ENCODE results near the gene ST3GAL5.
A peak's percentile ranks its signal among the peaks of the same experiment; 100 is the strongest.
"Not testable (repeated sequence)": the region's sequence is repeated elsewhere in the genome, so short reads cannot be mapped to it uniquely, and the experiment has no call there.

The ST3GAL5 gene

GRCh38 chr2:85892216-85892944, 3.6 kb upstream of the ST3GAL5 start:
- DNase-seq: no peak

GRCh38 chr2:85890522-85891176, 1.9 kb upstream of the ST3GAL5 start:
- no peak for DNase-seq

DNA sequence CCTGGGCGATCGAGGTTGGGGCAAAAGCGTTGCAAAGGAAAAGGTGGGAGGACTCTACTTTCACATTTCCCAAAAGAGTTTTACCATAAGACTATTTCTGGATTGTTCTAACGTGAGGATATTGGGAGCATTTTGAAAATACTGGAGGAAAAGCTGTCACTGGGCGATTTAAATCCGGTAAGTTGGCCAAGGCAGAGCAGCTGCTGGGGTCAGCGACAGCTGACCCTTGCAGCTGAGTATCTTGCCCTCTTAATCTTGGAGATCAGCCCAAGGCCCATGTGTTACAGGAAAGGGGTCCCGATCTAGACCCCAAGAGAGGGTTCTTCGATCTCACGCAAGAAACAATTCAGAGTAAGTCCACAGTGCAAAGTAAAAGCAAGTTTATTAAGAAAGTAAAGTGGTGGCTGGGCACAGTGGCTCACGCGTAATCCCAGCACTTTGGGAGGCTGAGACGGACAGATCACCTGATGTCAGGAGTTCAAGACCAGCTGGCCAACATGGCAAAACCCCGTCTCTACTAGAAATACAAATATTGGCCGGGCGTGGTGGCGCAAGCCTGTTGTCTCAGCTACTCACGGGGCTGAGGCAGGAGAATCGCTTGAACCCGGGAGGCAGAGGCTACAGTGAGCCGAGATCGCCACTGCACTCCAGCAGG, 964 bp upstream of the ST3GAL5 start:
- DNase-seq: no peak

DNA sequence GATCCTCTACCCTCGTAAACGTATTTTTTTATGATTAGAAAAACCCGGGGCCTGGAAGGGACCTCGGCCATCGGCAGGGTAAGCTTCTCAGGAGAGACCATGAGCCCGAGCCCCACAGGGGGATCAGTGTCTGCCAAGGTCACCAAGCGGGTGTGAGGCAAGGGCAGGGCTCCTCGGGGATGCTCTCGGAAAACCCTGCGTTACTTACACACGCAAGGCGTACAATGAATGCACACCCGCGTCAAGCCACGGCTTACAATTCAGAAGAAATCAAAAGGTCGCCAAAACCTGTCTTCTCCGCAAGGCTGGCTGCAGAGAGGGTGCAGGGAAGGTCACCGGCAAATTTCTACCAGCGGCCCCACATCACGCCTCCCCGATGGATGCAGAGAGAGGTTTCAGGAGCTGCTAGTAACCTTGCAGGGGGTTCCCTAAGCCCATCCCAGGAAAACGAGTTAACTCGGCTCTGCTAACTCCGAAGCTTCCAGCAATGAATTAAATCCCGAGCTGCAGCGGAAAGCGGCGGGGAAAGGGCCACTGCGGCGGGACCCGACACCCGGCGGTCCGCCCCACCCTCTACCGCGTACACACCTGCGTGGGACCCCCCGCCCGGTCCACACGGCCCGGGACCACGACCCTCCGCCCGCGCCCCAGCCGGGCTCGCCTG, 638 bp downstream of the ST3GAL5 start:
- DNase-seq: peak; percentile 45

GRCh38 chr2:85887566-85888019, 1.2 kb downstream of the ST3GAL5 start:
- DNase-seq: peak; percentile 54

DNA sequence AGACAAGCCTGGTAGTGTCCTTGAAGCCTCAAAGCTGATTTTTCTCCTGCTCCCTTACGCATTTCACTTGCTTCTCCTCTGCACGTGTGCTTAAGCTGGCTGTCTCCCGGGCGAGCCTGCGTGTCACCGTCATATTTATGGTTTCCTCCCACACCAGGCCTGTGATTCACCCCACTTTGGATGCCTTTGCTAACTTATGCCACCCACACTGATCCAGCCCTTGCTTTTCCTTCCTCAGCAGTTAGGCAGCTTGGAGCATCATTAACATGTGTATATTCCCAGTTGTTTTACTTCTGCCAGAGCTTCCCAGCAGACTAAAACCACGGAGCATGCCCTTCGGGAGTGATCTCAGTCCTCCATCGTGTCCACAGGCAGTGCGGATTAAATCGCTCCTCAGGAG, 2.2 kb downstream of the ST3GAL5 start:
- peak; percentile 69 for DNase-seq

- DNase-seq: no peak
Observed at GRCh38 chr2:85886141-85886540, 2.6 kb downstream of the ST3GAL5 start.

DNA sequence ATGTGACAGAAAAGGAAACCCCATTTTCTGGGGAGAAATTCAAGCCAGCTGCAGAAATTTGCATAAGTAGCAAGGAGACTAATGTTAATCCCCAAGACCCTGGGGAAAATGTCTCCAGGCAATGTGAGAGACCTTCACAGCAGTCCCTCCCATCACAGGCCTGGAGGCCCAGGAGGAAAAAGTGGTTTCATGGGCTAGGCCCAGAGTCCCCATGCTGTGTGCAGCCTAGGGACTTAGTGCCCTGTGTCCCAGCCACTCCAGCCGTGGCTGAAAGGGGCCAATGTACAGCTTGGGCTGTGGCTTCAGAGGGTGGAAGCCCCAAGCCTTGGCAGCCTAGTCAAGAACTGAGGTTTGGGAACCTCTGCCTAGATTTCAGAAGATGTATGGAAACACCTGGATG, 7.0 kb downstream of the ST3GAL5 start:
- DNase-seq: not testable (repeated sequence)

DNA sequence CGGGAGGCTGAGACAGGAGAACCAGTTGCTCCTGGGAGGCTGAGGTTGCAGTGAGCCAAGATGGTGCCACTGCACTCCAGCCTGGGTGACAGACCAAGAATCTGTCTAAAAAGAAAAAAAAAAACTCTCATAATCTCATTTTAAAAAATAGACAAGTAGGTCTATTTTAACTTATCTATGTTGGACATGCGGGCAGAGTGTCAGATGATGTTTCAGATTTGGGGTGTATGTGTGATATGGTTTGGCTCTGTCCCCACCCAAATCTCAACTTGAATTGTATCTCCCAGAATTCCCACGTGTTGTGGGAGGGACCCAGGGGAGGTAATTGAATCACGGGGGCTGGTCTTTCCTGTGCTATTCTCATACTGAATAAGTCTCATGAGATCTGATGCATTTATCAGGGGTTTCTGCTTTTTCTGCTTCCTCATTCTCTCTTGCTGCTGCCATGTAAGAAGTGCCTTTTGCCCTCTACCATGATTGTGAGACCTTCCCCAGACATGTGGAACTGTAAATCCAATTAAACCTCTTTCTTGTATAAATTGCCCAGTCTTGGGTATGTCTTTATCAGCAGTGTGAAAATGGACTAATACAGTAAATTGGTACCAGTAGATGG, 8.0 kb downstream of the ST3GAL5 start:
- not testable (repeated sequence) for DNase-seq

DNA sequence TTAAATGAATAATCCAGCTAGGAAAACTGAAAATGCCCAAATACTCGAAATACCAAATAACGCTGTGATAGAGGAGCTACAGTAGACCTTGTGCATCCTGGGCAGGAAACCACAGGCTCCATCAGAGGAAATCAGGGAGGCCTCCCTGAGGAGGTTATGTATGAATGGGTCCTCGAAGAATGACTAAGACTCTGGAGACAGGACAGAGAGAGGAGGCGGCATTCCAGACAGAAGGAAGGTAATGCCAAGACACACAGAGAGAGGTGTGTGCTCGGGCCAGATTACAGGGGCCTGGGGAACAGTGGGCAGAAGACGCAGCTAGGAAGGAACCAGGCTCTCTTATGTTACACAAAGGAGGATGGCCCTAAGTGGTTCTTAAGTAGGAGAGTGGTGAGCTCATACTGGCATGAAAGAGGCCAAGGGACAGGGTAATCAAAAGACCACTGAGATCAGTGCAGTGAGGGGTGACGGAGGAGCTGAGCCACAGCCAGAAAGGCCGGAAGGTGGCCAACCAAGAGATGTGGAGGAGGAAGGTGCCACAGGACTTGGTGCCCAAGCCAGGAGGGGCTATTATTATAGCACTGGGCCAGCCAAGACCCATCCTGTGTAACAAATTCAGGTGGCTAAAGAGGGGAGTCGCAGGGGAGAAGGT, 9.9 kb downstream of the ST3GAL5 start:
- no peak for DNase-seq

DNA sequence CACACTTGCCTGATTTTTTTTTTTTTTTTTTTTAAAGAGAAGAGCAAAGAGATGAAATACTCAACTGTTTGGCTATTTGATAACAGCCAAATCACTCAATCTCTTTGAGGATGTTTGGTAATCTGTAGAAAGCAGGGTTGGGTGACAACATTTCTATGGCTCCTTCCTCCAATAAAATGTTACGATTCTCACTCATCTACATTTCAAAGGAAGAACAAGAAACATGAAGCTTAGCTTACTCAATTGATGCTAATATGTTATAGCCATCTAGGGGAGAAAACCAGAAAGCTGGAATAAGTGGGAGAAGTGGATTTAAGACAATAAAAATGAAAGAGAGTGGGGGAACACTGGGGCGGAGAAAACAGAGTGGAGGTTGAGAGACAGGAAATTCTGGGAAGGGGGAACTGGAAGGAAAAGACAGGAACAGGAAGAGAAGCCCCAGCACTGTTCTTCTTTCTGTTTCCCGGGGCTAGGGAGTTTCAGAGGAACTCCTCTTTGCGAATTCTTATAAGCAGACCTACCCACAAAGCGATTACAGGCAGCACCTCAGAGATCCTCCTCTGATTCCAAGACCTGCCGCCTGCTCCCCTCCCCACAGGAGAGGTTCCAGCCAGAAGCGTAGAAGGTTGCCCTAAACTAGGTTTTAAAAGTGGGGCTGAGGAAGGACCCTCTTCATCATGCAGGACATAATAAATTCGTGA, 13.3 kb downstream of the ST3GAL5 start:
- no peak for DNase-seq

GRCh38 chr2:85873679-85874078, 15.1 kb downstream of the ST3GAL5 start:
- no peak for DNase-seq

GRCh38 chr2:85872536-85873161, 16.1 kb downstream of the ST3GAL5 start:
- DNase-seq: no peak

DNA sequence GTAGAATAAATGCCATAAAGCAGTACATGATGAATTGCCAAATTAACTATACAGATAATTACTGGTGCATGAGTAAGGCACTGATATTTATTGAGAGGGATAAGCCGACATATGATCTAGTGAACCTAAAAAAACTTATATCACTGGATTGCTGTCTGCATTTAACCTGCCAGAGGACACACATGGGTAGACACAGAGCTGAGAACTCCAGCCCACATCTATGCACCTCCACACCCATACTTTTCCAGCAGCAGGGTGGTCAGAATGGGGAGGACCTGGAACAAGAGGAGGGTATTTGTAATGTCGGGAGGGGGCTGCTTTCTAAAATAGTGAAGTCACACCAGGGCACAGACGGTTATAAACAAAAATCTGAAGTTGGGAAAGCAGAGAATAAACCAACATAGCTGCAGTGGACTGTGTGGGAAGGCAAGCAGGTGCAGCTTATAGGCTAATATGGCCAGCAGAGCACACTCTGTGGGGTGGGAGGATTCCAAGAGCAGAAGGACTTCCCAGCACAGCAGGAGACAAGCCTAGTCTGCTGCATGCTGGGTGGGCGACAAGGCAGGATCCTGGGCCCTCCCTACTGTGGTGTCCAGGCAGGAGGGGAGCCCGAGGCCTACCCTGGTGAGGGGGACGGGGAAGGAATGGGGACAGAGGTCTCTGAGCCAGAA, 17.2 kb downstream of the ST3GAL5 start:
- DNase-seq: no peak

DNA sequence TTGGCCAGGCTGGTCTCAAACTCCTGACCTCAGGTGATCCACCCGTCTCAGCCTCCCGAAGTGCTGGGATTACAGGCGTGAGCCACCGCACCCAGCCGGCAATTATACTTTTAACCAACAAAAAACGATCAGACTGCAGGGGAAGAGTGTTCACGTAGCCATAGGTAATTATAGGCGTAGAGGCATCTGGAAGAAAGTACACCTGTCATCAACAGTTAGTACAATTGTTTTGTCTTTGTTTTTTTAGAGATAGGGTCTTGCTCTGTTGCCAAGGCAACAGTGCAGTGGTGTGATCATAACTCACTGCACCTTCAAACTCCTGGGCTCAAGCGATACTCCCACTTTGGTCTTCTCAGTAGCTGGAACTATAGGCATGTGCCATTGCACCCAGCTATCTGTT, 20.0 kb downstream of the ST3GAL5 start:
- DNase-seq: no peak

DNA sequence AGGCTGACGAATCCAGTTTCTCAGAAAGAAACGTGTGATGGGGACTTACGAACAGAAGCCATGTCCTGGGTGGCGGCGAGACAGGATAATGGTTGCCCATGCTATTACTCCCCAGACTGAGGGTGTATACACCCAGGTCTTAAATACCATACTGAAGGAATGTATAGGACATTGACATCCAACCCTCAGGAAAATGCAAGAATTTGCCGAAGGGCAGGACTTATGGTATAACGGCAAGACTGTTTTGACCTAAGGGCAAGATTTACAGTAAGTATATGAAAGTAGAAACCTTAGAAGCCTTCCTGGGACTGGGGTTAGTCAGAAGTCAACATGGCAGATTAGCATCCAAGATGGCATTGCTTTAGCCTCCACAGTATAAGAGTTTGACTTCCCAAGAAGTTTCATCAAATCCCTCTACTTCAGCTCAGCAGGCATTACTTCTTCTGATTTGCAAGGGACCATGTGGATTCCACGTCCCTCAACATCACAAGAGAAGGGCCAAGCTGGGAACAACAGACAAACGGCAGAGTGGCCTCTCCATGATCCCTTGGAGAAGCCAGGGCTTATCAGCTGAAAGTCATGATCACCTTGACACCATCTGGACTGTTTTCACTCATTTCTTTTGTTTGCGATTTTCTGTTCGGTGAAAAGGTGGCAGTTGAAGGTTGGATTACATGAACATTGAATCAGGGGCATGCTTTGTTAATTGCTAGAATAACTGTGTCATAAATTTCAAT, 21.1 kb downstream of the ST3GAL5 start:
- no peak for DNase-seq

DNA sequence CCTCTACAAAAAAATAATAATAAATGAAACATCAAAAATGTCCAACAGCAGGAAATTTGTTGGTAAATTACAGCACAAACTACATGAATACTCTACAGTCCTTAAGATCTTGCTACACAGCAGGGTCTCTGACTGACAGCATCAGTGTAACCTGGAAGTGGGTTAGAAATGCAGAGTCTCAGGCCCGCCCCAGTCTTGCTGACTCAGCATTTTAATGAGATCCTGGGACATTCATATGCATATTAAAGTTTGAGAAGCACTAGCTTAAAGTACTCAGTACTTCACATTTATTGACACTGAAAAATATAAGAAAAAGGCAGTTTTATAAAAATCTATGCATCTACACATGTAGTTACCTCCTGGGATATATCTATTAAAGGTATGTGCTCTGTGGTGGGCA, 21.7 kb downstream of the ST3GAL5 start:
- DNase-seq: no peak

GRCh38 chr2:85866165-85866659, 22.6 kb downstream of the ST3GAL5 start:
- DNase-seq: no peak

DNA sequence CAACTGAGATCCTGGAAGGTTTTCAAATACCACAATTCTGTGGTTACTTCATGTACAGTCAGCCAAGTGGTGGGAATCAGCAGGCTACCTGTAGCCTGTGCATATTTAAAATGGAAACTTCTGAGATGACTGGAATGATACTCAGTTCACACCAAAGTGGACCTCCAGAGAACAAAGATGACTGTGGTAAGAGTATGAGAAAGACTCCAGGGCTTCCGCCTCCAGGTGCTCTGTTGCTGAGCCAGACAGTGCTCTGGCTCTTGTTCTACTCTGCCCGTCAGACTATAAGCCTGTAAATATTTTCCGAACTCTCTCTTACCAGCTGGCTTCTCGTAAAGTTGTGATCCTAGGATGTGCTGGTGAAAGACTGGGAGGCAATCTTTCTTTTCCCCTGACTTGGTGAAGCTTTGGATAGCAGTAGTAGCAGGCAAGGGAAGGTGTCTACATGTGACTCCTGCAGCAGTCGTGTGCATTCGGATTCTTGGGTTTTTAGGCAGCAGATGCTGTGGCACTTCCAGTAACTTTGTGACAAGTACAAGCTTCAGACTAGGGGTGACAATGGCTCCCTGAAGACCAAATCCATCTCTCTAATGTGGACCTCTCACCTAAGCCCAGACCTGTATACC, 23.1 kb downstream of the ST3GAL5 start:
- DNase-seq: no peak

All from activated CD8-positive, alpha-beta memory T cell treated with anti-CD3 and anti-CD28 coated beads, Interleukin-2, amount 50 U/mL, for 4 hours (primary cell).